ENCODE measurements around the gene OTOG. TPM values are rescaled to one million over a fixed set of nuclear protein-coding genes. Genes with fewer than 3 reads are reported as not detected.

The OTOG gene
- total RNA-seq, 1 experiment from 2014 or later: 0.35 TPM

- Histone ChIP-seq H2BK120ac (ENCODE audit: low read depth, low read length, poor library complexity, severe bottlenecking) (no peak overlapping the region), H3K27ac (ENCODE audit: insufficient read length, low read depth, low read length) (no peak overlapping the region), H3K9me3 (ENCODE audit: control insufficient read depth, low read depth, low read length) (no peaks in the 10 kb centered on the region), H2BK20ac (ENCODE audit: low read depth, low read length, poor library complexity, severe bottlenecking) (no peak overlapping the region), H2AFZ (ENCODE audit: low read length) (no peak overlapping the region), H3K9ac (ENCODE audit: extremely low read depth, insufficient read length, low read length) (no peak overlapping the region), H2BK12ac (ENCODE audit: insufficient read length, low read depth, low read length) (no peak overlapping the region), H3T11ph (ENCODE audit: low read length) (no peak overlapping the region), H2BK15ac (ENCODE audit: low read depth, low read length) (no peak overlapping the region), H3K23ac (ENCODE audit: insufficient read length, low read depth, low read length) (no peak overlapping the region), H3K4ac (ENCODE audit: low read depth, low read length) (no peak overlapping the region), H2BK5ac (ENCODE audit: insufficient read length, low read length) (no peak overlapping the region), H3K14ac (ENCODE audit: insufficient read depth, low read length) (no peak overlapping the region), H4K5ac (ENCODE audit: insufficient read length, low read depth, low read length) (no peak overlapping the region), H3K23me2 (ENCODE audit: insufficient read length, low read depth, low read length, poor library complexity, severe bottlenecking) (no peaks in the 10 kb centered on the region), H4K20me1 (ENCODE audit: control insufficient read depth, insufficient read depth, insufficient read length) (no peaks in the 10 kb centered on the region), H3K4me1 (ENCODE audit: insufficient read depth, low read length) (no peaks in the 10 kb centered on the region), H3K27me3 (ENCODE audit: insufficient read depth, low read length) (no peaks in the 10 kb centered on the region), H3K79me1 (ENCODE audit: insufficient read depth, low read depth, low read length, poor library complexity, severe bottlenecking) (no peaks in the 10 kb centered on the region), H4K8ac (replicated peaks; ENCODE audit: insufficient read length, low read depth, low read length) (no peak overlapping the region), H2AK5ac (ENCODE audit: insufficient read length, low read length) (no peak overlapping the region), H3K56ac (ENCODE audit: insufficient read length, low read depth, low read length) (no peak overlapping the region), H3K18ac (ENCODE audit: insufficient read length, low read depth, low read length) (no peak overlapping the region), H4K91ac (ENCODE audit: insufficient read length, low read depth, low read length) (no peak overlapping the region), H3K79me2 (ENCODE audit: insufficient read depth, low read length) (no peaks in the 10 kb centered on the region), H3K4me2 (ENCODE audit: insufficient read depth, insufficient read length, low read length) (no peak overlapping the region)
- H3K36me3 Mint-ChIP-seq (ENCODE audit: insufficient read depth in 1 of 3, low read depth in 3 of 3): no peaks in the 10 kb centered on the region
- H3K4me1 Mint-ChIP-seq: peaks cover 0 to 5% of the 10 kb centered on the region in 2 experiments; a peak in 2 of 4 replicates
- H3K9me3 Mint-ChIP-seq: no peaks in the 10 kb centered on the region
- WGBS (ENCODE audit: extremely low coverage, insufficient read length, low lambda C conversion rate): no CpG with 5 or more reads among the region's 4 CpGs
- TF ChIP-seq CTCF (conservative IDR thresholded peaks at IDR 0.05): no peak
- H3K27me3 Mint-ChIP-seq (ENCODE audit: low read depth): peaks cover 18% of the 10 kb centered on the region
- no peak overlapping the region for H3K4me3 Mint-ChIP-seq
- no peak for DNase-seq
- H3K27ac Mint-ChIP-seq: no peak overlapping the region
Measured at GRCh38 chr11:17505146-17505545, 41.9 kb upstream of the OTOG start.
